PC-9 (cell line): Measurements from ENCODE around the gene TRPV6. TPM values are rescaled to one million over a fixed set of nuclear protein-coding genes. Genes with fewer than 3 reads are reported as not detected.

Experiments used
- BruUV-seq: library from RNA; stranded (reverse); fragments of 400-500 nt; replicated peaks from 2 replicates; lab custom pipeline; 2021; lab: Mats Ljungman, UMichigan
- CTCF ChIA-PET: fragments of 300-600 bp; sonication (Branson Sonifier 250); formaldehyde crosslinking; loops from one replicate; lab custom pipeline; 2022; ENCODE audit warnings: antibody characterized with exemption; lab: Charles Lee
- POLR2A ChIA-PET: fragments of 300-600 bp; sonication (Branson Sonifier 250); formaldehyde crosslinking; loops from one replicate; lab custom pipeline; 2022; ENCODE audit warnings: antibody characterized with exemption; ENCODE audit not compliant: unreplicated experiment; lab: Charles Lee
- DNase-seq, 2 experiments: peaks; one replicate each; pipeline versions ENCODE4 v3.0.0 to v3.0.0-alpha.2; 2015 to 2022; ENCODE audit warnings: mixed read lengths in 1 of 2
- H2AFZ ChIP-seq: fragments of 200-600 bp; sonication (generic); 2 replicates; pipeline ENCODE4 v1.8.1; 2017; ENCODE audit warnings: antibody characterized with exemption
- H3F3A ChIP-seq: fragments of 200-600 bp; sonication (generic); 2 replicates; pipeline ENCODE4 v1.8.1; 2017; ENCODE audit warnings: antibody characterized with exemption, mild to moderate bottlenecking, low read depth; ENCODE audit not compliant: insufficient read depth
- H3K27ac ChIP-seq: fragments of 200-600 bp; sonication (generic); 2 replicates; pipeline ENCODE4 v1.6.1; 2016; ENCODE audit warnings: mixed run types
- H3K27me3 ChIP-seq: fragments of 200-600 bp; sonication (generic); 2 replicates; pipeline ENCODE4 v1.6.1; 2016; ENCODE audit warnings: low read depth, mixed run types; ENCODE audit not compliant: insufficient read depth
- H3K36me3 ChIP-seq: fragments of 200-600 bp; sonication (generic); 2 replicates; pipeline ENCODE4 v1.6.1; 2016; ENCODE audit warnings: low read depth, mixed run types
- H3K4me1 ChIP-seq: fragments of 200-600 bp; sonication (generic); replicated peaks from 2 replicates; pipeline ENCODE4 v1.6.1; 2016; ENCODE audit warnings: mixed run types; ENCODE audit not compliant: insufficient read depth
- H3K4me2 ChIP-seq: fragments of 200-600 bp; sonication (generic); 2 replicates; pipeline ENCODE4 v1.6.1; 2017; ENCODE audit warnings: mixed run types
- H3K4me3 ChIP-seq: fragments of 200-600 bp; sonication (generic); 2 replicates; pipeline ENCODE4 v1.6.1; 2016; ENCODE audit warnings: mixed run types
- H3K79me2 ChIP-seq: fragments of 200-600 bp; sonication (generic); 2 replicates; pipeline ENCODE4 v1.6.1; 2017; ENCODE audit warnings: low read depth, mixed run types
- H3K9me2 ChIP-seq: fragments of 200-600 bp; sonication (generic); 2 replicates; pipeline ENCODE4 v1.8.1; 2017; ENCODE audit warnings: mild to moderate bottlenecking; ENCODE audit not compliant: insufficient read depth
- H3K9me3 ChIP-seq: fragments of 200-600 bp; sonication (generic); 2 replicates; pipeline ENCODE4 v1.8.1; 2016; ENCODE audit warnings: low read depth; ENCODE audit not compliant: insufficient read depth
- H4K20me1 ChIP-seq: fragments of 200-600 bp; sonication (generic); 2 replicates; pipeline ENCODE4 v1.8.1; 2017; ENCODE audit not compliant: insufficient read depth
- CTCF ChIP-seq: fragments of 200-600 bp; sonication (generic); conservative IDR thresholded peaks from 2 replicates; pipeline ENCODE4 v1.6.1; 2017; ENCODE audit warnings: mixed run types, antibody characterized with exemption, mild to moderate bottlenecking, moderate library complexity
- EZH2 ChIP-seq: fragments of 200-600 bp; sonication (generic); IDR thresholded peaks from 2 replicates; pipeline ENCODE4 v1.8.0; 2017; ENCODE audit warnings: antibody characterized with exemption, low read depth
- intact Hi-C: fragments of 100-400 bp; cut with micrococcal nuclease; formaldehyde crosslinking; loops from one replicate; pipeline ENCODE4 v1.10.0; 2022; ENCODE audit not compliant: unreplicated experiment
- total RNA-seq: library from RNA; stranded (reverse); gene quantifications from 2 replicates; pipeline ENCODE4 v1.2.3, GENCODE V29; 2021

The TRPV6 gene
- total RNA-seq, 1 experiment from 2014 or later = 14.7 TPM

GRCh38 chr7:142872106-142872675, 13.4 kb downstream of the TRPV6 start:
- H3K9me3 ChIP-seq = no peaks in the 10 kb centered on the region
- peaks cover 11% of the 10 kb centered on the region; the same call in 1 of the 2 replicates for H3K36me3 ChIP-seq
- no peak overlapping the region for H2AFZ ChIP-seq
- intact Hi-C loops = loop anchor here (2.0 kb wide), 1 partner anchor 41 kb away; no protein-coding TSS in a partner anchor
- BruUV-seq = no TSS peak
- no peaks in the 10 kb centered on the region for H4K20me1 ChIP-seq
- H3K9me2 ChIP-seq = no peaks in the 10 kb centered on the region
- TF ChIP-seq EZH2 (no peak), CTCF (no peak)
- H3K27ac ChIP-seq = no peak overlapping the region
- H3K4me1 ChIP-seq = no peaks in the 10 kb centered on the region
- H3K27me3 ChIP-seq = no peaks in the 10 kb centered on the region
- DNase-seq = no peak
- H3K4me3 ChIP-seq = no peak overlapping the region
- H3K4me2 ChIP-seq = no peak overlapping the region
- no peaks in the 10 kb centered on the region for H3K79me2 ChIP-seq
- H3F3A ChIP-seq = peaks cover 12% of the 10 kb centered on the region; the same call in 1 of the 2 replicates
- CTCF ChIA-PET = interaction anchor here (1.4 to 1.9 kb wide), 3 partner anchors 9 to 89 kb away, joined by 3 to 14 read pairs (median 7); partner anchors contain the start of gene EPHB6
- POLR2A ChIA-PET = no interaction called here

DNA sequence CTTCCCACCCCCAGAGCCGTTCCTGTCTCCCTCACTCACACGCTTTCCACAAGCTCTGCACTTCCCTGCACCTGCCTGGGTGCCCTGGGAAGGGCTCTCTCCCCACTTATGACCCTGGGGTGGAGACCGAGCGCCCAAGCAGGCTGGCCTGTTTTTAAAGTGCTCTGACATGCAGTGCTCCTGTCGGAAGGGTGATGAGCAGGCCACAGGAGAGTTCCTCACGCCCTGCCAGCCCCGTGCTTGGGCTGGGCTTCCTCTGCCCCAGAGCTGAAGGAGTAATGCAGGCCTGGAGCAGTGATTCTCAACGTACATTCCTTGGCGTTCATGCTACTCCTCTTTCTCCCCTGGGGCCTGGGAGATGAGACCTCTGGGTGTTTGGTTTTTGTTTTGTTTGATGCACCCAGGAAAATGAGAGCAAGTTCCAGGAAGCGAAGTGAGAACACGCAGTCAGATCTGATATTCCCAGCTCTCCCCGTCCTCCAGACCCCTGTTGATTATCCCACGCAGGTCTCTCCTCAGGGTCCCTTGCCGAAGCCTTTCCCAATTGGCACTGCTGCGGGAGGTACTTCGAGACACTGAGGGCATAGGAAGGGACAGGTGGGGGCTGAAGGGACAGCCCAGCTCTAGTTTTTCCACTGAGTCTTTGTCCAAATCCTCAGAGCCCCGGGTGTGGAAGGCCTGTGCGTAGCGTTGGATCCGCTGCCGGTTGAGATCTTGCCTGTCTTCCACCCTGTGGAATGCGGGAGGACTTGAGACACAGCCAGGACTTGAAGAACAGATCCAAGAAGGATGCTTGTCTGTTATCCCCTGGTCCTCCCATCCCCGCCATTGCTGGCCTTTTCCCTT, 14.1 kb downstream of the TRPV6 start:
- no peak for TF ChIP-seq CTCF
- no peak for TF ChIP-seq EZH2

DNA sequence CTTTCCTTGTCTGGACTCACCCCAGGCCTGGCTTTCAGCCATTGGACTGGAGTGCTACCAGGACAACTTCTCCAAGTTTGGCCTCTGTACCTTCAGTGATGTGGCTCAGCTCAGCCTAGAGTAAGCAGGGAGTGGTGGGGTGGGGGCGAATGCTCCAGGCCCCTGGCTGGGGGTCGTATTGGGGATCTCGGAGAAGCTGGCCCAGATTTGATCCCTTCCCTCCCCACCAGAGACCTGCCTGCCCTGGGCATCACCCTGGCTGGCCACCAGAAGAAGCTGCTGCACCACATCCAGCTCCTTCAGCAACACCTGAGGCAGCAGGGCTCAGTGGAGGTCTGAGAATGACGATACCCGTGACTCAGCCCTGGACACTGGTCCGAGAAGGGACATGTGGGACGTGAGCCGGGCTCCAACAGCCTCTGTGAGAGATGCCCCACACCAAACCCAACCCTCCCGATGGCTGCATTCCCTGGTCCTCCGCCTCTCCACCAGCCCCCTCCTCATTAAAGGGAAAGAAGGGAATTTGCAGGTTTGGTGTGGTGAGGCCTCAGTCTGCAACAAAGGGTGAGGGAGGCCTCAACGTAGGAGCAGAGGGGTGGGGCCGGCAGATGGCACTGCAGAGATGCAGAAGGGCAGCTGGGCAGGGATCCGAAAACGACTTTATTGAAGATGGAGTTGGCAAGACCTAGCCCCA, 14.8 kb downstream of the TRPV6 start:
- Histone ChIP-seq H3K9me2 (no peaks in the 10 kb centered on the region), H2AFZ (no peak overlapping the region), H3K36me3 (peaks cover 11% of the 10 kb centered on the region; the same call in 1 of the 2 replicates), H3K9me3 (no peaks in the 10 kb centered on the region), H4K20me1 (no peaks in the 10 kb centered on the region), H3K79me2 (no peaks in the 10 kb centered on the region), H3K4me2 (no peak overlapping the region), H3K4me1 (no peaks in the 10 kb centered on the region), H3K27me3 (no peaks in the 10 kb centered on the region), H3K4me3 (no peak overlapping the region), H3K27ac (no peak overlapping the region), H3F3A (peaks cover 12% of the 10 kb centered on the region; the same call in 1 of the 2 replicates)
- intact Hi-C loops = no loop called here
- no peak for TF ChIP-seq EZH2
- no peak for TF ChIP-seq CTCF
- BruUV-seq = TSS peak; percentile 10
- DNase-seq = peak in 1 of 2 experiments; percentile 9
- ChIA-PET CTCF (interaction anchor here (0.6 kb wide), 1 partner anchor 547 kb away, joined by 3 read pairs; no protein-coding TSS in a partner anchor), POLR2A (interaction anchor here (0.6 kb wide), 1 partner anchor 131 kb away, joined by 4 read pairs; no protein-coding TSS in a partner anchor)

More for the DNA sequence above, 14.1 kb downstream of the TRPV6 start:
- Histone ChIP-seq H3F3A (peaks cover 12% of the 10 kb centered on the region; the same call in 1 of the 2 replicates), H3K4me1 (no peaks in the 10 kb centered on the region), H3K27ac (no peak overlapping the region), H3K27me3 (no peaks in the 10 kb centered on the region), H3K79me2 (no peaks in the 10 kb centered on the region), H3K4me2 (no peak overlapping the region), H4K20me1 (no peaks in the 10 kb centered on the region), H3K4me3 (no peak overlapping the region), H3K36me3 (peaks cover 11% of the 10 kb centered on the region; the same call in 1 of the 2 replicates), H3K9me3 (no peaks in the 10 kb centered on the region), H2AFZ (no peak overlapping the region), H3K9me2 (no peaks in the 10 kb centered on the region)
- intact Hi-C loops = loop anchor here (2.0 kb wide), 1 partner anchor 41 kb away; no protein-coding TSS in a partner anchor
- ChIA-PET CTCF (interaction anchor here (0.6 to 1.9 kb wide), 2 partner anchors 10 to 548 kb away, joined by 3 to 7 read pairs; no protein-coding TSS in a partner anchor), POLR2A (interaction anchor here (0.6 kb wide), 1 partner anchor 130 kb away, joined by 4 read pairs; no protein-coding TSS in a partner anchor)
- DNase-seq = no peak
- no TSS peak for BruUV-seq
